ENCODE measurements around the gene LPCAT3. TPM values are rescaled to one million over a fixed set of nuclear protein-coding genes. Genes with fewer than 3 reads are reported as not detected.
A peak's percentile ranks its signal among the peaks of the same experiment; 100 is the strongest.

Gene LPCAT3
- total and polyA plus RNA-seq, 4 donors = 45.4 to 78.6 (median 56.2) TPM

DNA sequence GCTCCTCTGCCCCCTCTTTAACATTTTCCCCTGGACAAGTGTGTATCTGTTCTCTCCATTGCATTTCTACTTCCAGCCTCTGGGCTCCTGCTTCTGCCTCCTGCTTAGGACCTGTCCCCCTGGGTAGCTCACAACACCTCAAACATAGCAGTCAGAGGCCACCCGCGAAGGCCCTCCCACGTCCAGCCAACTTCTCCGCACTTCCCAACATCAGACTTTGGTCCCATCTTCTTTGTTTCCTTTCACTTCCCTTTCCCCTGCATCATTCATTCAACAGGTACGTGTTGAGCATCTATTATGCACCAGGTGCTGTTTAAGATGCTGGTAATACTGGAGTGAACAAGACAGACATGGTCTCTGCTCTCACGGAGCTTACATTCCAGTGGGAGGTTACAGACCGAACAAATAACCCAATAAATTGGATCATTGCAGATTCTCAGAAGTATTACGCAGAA lies 71.3 kb downstream of the LPCAT3 start:
- H3K9ac ChIP-seq (ENCODE audit: insufficient read depth in 1 of 2, low read length in 2 of 2) = no peak overlapping the region

DNA sequence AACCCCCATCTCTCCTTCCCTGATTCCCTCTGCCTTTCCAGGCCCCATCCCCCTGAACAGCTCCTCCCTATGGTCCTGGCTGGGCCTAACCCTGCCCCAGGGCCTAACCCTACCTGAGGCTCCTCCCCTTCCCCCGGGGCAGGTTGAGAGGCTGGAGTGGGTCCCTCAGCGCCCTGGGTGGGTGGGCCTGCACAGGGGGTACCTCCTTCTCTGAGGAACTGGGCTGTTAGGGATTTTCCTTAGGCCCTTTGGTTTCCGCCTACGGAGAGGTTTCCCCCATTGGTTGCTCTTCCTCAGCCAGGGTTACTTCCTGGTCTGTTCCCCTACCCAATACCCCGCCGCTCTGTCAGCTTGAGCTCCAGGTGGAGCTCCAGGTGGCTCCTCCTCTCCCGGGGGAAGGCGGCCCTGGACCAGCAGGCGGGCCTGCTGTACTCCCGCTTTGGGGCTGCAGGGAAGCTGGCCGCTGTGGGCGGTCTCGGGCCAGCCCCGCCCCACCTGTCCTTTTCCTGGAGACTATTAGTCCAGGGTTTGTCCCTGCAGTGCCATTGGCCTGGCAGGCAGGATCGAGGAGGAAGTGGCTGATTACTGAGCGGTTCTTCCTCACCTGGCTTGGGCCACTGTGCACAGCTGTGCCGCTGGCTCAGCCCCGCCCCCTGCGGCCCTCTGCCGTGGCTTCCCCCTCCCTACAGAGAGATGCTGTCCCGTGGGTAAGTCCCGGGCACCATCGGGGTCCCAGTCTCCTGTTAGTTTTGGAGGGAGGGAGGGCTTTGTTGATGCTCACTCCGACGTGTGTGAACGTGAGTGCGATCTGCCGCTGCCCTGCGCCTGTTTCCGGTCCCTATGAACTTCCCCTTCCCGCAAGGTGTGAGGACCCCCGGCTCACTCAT lies 72.0 kb downstream of the LPCAT3 start:
- Histone ChIP-seq H3K9me3 (ENCODE audit: control insufficient read depth in 4 of 4, insufficient read depth in 3 of 4, low read length in 3 of 4) (no peaks in the 10 kb centered on the region), H3K27ac (ENCODE audit: low read depth in 1 of 2, low read length in 1 of 2) (peak overlapping the region in 1 of 2 donors; percentile 50), H3K4me3 (peak overlapping the region; percentile 4), H3K36me3 (ENCODE audit: control insufficient read depth in 4 of 4, insufficient read depth in 4 of 4, low read length in 4 of 4) (peaks cover 0 to 14% (median 12%) of the 10 kb centered on the region in 4 donors), H3K4me1 (ENCODE audit: control insufficient read depth in 5 of 5, insufficient read depth in 5 of 5, low read length in 5 of 5) (peaks cover 0 to 19% (median 12%) of the 10 kb centered on the region in 5 donors), H3K9ac (ENCODE audit: insufficient read depth in 1 of 2, low read length in 2 of 2) (no peak overlapping the region), H3K27me3 (ENCODE audit: control insufficient read depth in 3 of 3, insufficient read depth in 3 of 3, low read length in 2 of 3) (no peaks in the 10 kb centered on the region)
- TF ChIP-seq, protein P1, sequence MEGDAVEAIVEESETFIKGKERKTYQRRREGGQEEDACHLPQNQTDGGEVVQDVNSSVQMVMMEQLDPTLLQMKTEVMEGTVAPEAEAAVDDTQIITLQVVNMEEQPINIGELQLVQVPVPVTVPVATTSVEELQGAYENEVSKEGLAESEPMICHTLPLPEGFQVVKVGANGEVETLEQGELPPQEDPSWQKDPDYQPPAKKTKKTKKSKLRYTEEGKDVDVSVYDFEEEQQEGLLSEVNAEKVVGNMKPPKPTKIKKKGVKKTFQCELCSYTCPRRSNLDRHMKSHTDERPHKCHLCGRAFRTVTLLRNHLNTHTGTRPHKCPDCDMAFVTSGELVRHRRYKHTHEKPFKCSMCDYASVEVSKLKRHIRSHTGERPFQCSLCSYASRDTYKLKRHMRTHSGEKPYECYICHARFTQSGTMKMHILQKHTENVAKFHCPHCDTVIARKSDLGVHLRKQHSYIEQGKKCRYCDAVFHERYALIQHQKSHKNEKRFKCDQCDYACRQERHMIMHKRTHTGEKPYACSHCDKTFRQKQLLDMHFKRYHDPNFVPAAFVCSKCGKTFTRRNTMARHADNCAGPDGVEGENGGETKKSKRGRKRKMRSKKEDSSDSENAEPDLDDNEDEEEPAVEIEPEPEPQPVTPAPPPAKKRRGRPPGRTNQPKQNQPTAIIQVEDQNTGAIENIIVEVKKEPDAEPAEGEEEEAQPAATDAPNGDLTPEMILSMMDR (IDR thresholded peaks at IDR 0.05; ENCODE audit: control extremely low read depth, extremely low read depth) = no peak
- peak; percentile 59 for ATAC-seq (ENCODE audit: insufficient read depth, low FRiP score)
- WGBS, 2 donors = 15 to 28% methylated on average over 31 to 32 of the region's 32 CpGs
- DNase-seq = peak; percentile 71 to 86 (median 85)

More for the DNA sequence above, 71.3 kb downstream of the LPCAT3 start:
- peak overlapping the region in 1 of 2 donors; percentile 50 for H3K27ac ChIP-seq (ENCODE audit: low read depth in 1 of 2, low read length in 1 of 2)
- H3K27me3 ChIP-seq (ENCODE audit: control insufficient read depth in 3 of 3, insufficient read depth in 3 of 3, low read length in 2 of 3) = no peaks in the 10 kb centered on the region
- H3K36me3 ChIP-seq (ENCODE audit: control insufficient read depth in 4 of 4, insufficient read depth in 4 of 4, low read length in 4 of 4) = peaks cover 0 to 8% (median 6%) of the 10 kb centered on the region in 4 donors
- peaks cover 0 to 19% (median 12%) of the 10 kb centered on the region in 5 donors for H3K4me1 ChIP-seq (ENCODE audit: control insufficient read depth in 5 of 5, insufficient read depth in 5 of 5, low read length in 5 of 5)
- TF ChIP-seq, protein P1 (IDR thresholded peaks at IDR 0.05; ENCODE audit: control extremely low read depth, extremely low read depth) = no peak
- no peak for ATAC-seq (ENCODE audit: insufficient read depth, low FRiP score)
- H3K9me3 ChIP-seq (ENCODE audit: control insufficient read depth in 4 of 4, insufficient read depth in 3 of 4, low read length in 3 of 4) = no peaks in the 10 kb centered on the region
- WGBS, 2 donors = 61 to 78% methylated on average over 8 of the region's 8 CpGs
- H3K4me3 ChIP-seq = peak overlapping the region; percentile 4
- DNase-seq = no peak

DNA sequence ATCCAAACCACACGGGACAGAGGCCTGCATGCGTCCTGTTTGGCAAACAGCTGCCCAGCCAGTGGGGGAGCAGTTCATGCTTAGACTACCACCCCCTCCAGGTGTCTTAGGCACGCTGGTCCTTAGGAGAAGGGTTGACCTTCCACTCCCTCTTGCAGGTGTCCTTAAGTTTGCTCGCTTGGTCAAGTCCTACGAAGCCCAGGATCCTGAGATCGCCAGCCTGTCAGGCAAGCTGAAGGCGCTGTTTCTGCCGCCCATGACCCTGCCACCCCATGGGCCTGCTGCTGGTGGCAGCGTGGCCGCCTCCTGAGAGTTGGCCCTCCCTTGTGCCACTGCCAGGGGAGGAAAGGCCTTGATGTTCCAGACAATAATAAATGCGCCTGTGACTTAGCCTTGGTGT lies 72.7 kb downstream of the LPCAT3 start:
- no peak overlapping the region for H3K9ac ChIP-seq (ENCODE audit: insufficient read depth in 1 of 2, low read length in 2 of 2)
- TF ChIP-seq, protein P1 (IDR thresholded peaks at IDR 0.05; ENCODE audit: control extremely low read depth, extremely low read depth) = no peak
- DNase-seq (no peak), ATAC-seq (ENCODE audit: insufficient read depth, low FRiP score) (no peak)
- 74 to 78% methylated on average over 11 of the region's 11 CpGs for WGBS, 2 donors
- H3K4me1 ChIP-seq (ENCODE audit: control insufficient read depth in 5 of 5, insufficient read depth in 5 of 5, low read length in 5 of 5) = peaks cover 0 to 19% (median 12%) of the 10 kb centered on the region in 5 donors
- H3K9me3 ChIP-seq (ENCODE audit: control insufficient read depth in 4 of 4, insufficient read depth in 3 of 4, low read length in 3 of 4) = no peaks in the 10 kb centered on the region
- no peaks in the 10 kb centered on the region for H3K27me3 ChIP-seq (ENCODE audit: control insufficient read depth in 3 of 3, insufficient read depth in 3 of 3, low read length in 2 of 3)
- peaks cover 0 to 21% (median 15%) of the 10 kb centered on the region in 4 donors for H3K36me3 ChIP-seq (ENCODE audit: control insufficient read depth in 4 of 4, insufficient read depth in 4 of 4, low read length in 4 of 4)
- H3K4me3 ChIP-seq = no peak overlapping the region
- peak overlapping the region in 1 of 2 donors; percentile 50 for H3K27ac ChIP-seq (ENCODE audit: low read depth in 1 of 2, low read length in 1 of 2)
